ENCODE results near the gene PDE4DIP.
"Not testable (repeated sequence)": the region's sequence is repeated elsewhere in the genome, so short reads cannot be mapped to it uniquely, and the experiment has no call there.

DNA sequence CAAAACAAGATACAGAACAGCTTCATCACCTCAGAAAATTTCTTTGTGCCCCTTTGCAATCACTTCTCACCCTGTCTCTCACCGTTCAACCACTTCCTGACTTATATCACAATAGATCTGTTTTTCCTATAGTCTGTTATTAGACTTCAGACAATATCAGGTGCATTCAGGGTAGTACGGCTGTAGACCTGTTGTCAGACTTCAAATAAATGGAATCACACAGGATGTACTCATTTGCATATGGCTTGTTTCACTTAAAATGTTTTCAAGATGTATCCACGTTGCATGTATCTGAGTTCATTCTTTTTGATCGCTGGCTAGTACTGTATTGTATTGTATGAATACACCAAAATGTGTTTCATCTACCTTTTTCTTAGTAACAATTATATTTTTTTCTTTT is 104.5 kb downstream of the PDE4DIP start:
- TF ChIP-seq, protein P1, sequence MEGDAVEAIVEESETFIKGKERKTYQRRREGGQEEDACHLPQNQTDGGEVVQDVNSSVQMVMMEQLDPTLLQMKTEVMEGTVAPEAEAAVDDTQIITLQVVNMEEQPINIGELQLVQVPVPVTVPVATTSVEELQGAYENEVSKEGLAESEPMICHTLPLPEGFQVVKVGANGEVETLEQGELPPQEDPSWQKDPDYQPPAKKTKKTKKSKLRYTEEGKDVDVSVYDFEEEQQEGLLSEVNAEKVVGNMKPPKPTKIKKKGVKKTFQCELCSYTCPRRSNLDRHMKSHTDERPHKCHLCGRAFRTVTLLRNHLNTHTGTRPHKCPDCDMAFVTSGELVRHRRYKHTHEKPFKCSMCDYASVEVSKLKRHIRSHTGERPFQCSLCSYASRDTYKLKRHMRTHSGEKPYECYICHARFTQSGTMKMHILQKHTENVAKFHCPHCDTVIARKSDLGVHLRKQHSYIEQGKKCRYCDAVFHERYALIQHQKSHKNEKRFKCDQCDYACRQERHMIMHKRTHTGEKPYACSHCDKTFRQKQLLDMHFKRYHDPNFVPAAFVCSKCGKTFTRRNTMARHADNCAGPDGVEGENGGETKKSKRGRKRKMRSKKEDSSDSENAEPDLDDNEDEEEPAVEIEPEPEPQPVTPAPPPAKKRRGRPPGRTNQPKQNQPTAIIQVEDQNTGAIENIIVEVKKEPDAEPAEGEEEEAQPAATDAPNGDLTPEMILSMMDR (IDR thresholded peaks at IDR 0.05) = not testable (repeated sequence)
- not testable (repeated sequence) for TF ChIP-seq POLR2AphosphoS5 (IDR thresholded peaks at IDR 0.05; ENCODE audit: low read depth, low read length); SIN3A (IDR thresholded peaks at IDR 0.05; ENCODE audit: borderline replicate concordance, insufficient read depth, low read depth, low read length)

Data from Panc1 (cell line).